ENCODE results near the gene SPAG4.

SPAG4 gene

DNA sequence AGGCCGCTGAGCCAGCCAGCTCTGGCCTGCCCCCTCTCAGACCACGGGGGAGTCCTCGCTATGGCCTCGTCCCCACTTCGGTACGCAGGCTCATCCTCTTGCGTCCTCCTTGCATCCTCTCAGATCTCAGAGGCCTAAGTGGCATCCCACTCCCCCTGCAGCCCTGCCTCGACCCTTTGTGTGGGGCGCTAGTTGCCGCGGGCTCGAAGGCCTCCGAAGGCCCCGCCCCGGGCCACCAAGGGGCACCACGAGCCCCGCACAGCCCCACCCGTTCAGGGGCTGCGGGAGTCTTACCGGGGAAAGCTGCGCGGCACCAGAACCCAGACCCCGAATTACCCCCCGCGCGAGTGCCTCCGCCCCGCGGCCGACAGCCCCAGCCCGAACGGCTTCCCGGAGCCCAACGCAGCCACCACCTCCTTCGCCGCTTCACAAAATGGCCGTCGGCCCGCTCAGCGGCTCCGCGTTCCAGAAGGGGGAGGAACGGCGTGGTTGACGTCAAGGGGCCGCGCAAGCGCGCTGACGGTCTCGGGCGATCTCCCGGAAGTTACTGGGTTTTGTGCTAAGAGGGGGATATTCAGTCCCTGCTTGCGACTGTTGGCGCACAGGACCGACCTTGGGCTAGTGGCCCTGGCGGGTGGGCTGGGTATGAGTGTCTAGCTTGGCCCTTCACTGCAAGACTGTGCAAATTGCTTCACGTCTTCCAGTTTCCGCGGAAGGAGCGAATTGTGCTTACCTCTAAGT lies 49.0 kb downstream of the SPAG4 start, which contains the start of the genes CPNE1 and RBM12 (continued):
- no peak for TF ChIP-seq PRDM4 (tag by site-specific recombination; IDR thresholded peaks at IDR 0.05)
- no peak; the same call in 1 of the 2 replicates for TF ChIP-seq ZNF18 (tag by site-specific recombination; IDR thresholded peaks at IDR 0.05)
- TF ChIP-seq ZNF777 (tag by site-specific recombination; IDR thresholded peaks at IDR 0.05; ENCODE audit: borderline replicate concordance) = no peak
- TF ChIP-seq ZXDB (tag by site-specific recombination; IDR thresholded peaks at IDR 0.05) = peak; percentile 96
- TF ChIP-seq HOXD13 (CRISPR knock-in tag; IDR thresholded peaks at IDR 0.05; ENCODE audit: borderline replicate concordance) = no peak
- TF ChIP-seq, protein P1, sequence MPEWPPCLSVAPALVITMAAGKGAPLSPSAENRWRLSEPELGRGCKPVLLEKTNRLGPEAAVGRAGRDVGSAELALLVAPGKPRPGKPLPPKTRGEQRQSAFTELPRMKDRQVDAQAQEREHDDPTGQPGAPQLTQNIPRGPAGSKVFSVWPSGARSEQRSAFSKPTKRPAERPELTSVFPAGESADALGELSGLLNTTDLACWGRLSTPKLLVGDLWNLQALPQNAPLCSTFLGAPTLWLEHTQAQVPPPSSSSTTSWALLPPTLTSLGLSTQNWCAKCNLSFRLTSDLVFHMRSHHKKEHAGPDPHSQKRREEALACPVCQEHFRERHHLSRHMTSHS (tag by site-specific recombination; IDR thresholded peaks at IDR 0.05) = no peak
- peak; percentile 92 for TF ChIP-seq GLIS2 (tag by site-specific recombination; IDR thresholded peaks at IDR 0.05)
- no peak for TF ChIP-seq SETDB1 (IDR thresholded peaks at IDR 0.05; ENCODE audit: insufficient read length, low read length)
- TF ChIP-seq, protein P2, sequence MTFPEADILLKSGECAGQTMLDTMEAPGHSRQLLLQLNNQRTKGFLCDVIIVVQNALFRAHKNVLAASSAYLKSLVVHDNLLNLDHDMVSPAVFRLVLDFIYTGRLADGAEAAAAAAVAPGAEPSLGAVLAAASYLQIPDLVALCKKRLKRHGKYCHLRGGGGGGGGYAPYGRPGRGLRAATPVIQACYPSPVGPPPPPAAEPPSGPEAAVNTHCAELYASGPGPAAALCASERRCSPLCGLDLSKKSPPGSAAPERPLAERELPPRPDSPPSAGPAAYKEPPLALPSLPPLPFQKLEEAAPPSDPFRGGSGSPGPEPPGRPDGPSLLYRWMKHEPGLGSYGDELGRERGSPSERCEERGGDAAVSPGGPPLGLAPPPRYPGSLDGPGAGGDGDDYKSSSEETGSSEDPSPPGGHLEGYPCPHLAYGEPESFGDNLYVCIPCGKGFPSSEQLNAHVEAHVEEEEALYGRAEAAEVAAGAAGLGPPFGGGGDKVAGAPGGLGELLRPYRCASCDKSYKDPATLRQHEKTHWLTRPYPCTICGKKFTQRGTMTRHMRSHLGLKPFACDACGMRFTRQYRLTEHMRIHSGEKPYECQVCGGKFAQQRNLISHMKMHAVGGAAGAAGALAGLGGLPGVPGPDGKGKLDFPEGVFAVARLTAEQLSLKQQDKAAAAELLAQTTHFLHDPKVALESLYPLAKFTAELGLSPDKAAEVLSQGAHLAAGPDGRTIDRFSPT (tag by site-specific recombination; IDR thresholded peaks at IDR 0.05) = no peak
- no peak for TF ChIP-seq ZNF114 (tag by site-specific recombination; IDR thresholded peaks at IDR 0.05)
- no peak for TF ChIP-seq ZNF280C (tag by site-specific recombination; IDR thresholded peaks at IDR 0.05)
- TF ChIP-seq ZNF555 (tag by site-specific recombination; conservative IDR thresholded peaks at IDR 0.05) = no peak
- TF ChIP-seq HOXA7 (CRISPR knock-in tag; IDR thresholded peaks at IDR 0.05; ENCODE audit: borderline replicate concordance) = no peak
- no peak for TF ChIP-seq REPIN1 (tag by site-specific recombination; IDR thresholded peaks at IDR 0.05; ENCODE audit: low read depth)
- TF ChIP-seq ZNF157 (tag by site-specific recombination; IDR thresholded peaks at IDR 0.05) = no peak
- TF ChIP-seq SCRT1 (tag by site-specific recombination; IDR thresholded peaks at IDR 0.05; ENCODE audit: borderline replicate concordance) = no peak
- no peak for TF ChIP-seq TRIM28 (IDR thresholded peaks at IDR 0.05; ENCODE audit: borderline replicate concordance, low read length)
- TF ChIP-seq ZNF677 (tag by site-specific recombination; IDR thresholded peaks at IDR 0.05) = no peak
- TF ChIP-seq ZNF433 (tag by site-specific recombination; IDR thresholded peaks at IDR 0.05; ENCODE audit: low read depth) = no peak
- TF ChIP-seq ZBTB17 (tag by site-specific recombination; IDR thresholded peaks at IDR 0.05) = peak; percentile 80
- TF ChIP-seq KLF1 (tag by site-specific recombination; IDR thresholded peaks at IDR 0.05) = peak; percentile 88
- no peak for TF ChIP-seq ZSCAN23 (tag by site-specific recombination; IDR thresholded peaks at IDR 0.05)
- peak; percentile 75 for TF ChIP-seq ZBTB21 (tag by site-specific recombination; IDR thresholded peaks at IDR 0.05)
- peak; percentile 10; the same call in 1 of the 2 replicates for TF ChIP-seq ZIC2 (tag by site-specific recombination; IDR thresholded peaks at IDR 0.05)
- TF ChIP-seq ZBTB48 (tag by site-specific recombination; IDR thresholded peaks at IDR 0.05) = no peak
- no peak for TF ChIP-seq EGR2 (tag by site-specific recombination; IDR thresholded peaks at IDR 0.05; ENCODE audit: low read depth)
- no peak for TF ChIP-seq ZNF768 (tag by site-specific recombination; IDR thresholded peaks at IDR 0.05)
- TF ChIP-seq ZNF239 (tag by site-specific recombination; IDR thresholded peaks at IDR 0.05) = no peak
- no peak for TF ChIP-seq ZNF560 (tag by site-specific recombination; IDR thresholded peaks at IDR 0.05; ENCODE audit: borderline replicate concordance)
- TF ChIP-seq ZNF146 (tag by site-specific recombination; IDR thresholded peaks at IDR 0.05) = peak; percentile 12; the same call in 1 of the 2 replicates
- TF ChIP-seq ZNF621 (tag by site-specific recombination; IDR thresholded peaks at IDR 0.05) = no peak
